Activated CD8-positive, alpha-beta memory T cell treated with anti-CD3 and anti-CD28 coated beads for 36 hours (primary cell): ENCODE measurements around the gene ESAM. TPM values are rescaled to one million over a fixed set of nuclear protein-coding genes. Genes with fewer than 3 reads are reported as not detected.
"Not testable (repeated sequence)": the region's sequence is repeated elsewhere in the genome, so short reads cannot be mapped to it uniquely, and the experiment has no call there.

Experiments
- CTCF ChIA-PET: fragments of 350-600 bp; sonication (Branson Sonifier 250); formaldehyde crosslinking; loops from one replicate; lab custom pipeline; 2021; ENCODE audit warnings: antibody characterized with exemption; lab: Charles Lee
- POLR2A ChIA-PET: fragments of 350-600 bp; sonication (Branson Sonifier 250); formaldehyde crosslinking; loops from one replicate; lab custom pipeline; 2021; ENCODE audit warnings: antibody characterized with exemption; lab: Charles Lee
- total RNA-seq, 2 experiments: library from RNA; stranded (reverse); gene quantifications; one replicate each; pipeline ENCODE4 v1.2.3, GENCODE V29; 2021

The ESAM gene
- total RNA-seq, 2 experiments from 2014 or later: 0.94 to 0.95 TPM

- POLR2A ChIA-PET: no interaction called here
- CTCF ChIA-PET: interaction anchor here (1.5 kb wide), 1 partner anchor 37 kb away, joined by 3 read pairs; no protein-coding TSS in a partner anchor
Observed at GRCh38 chr11:124783002-124783401, 20.9 kb upstream of the ESAM start.

GRCh38 chr11:124779568-124779967 lies 17.5 kb upstream of the ESAM start:
- ChIA-PET POLR2A (no interaction called here), CTCF (interaction anchor here (1.1 to 1.3 kb wide), 2 partner anchors 16 to 21 kb away, joined by 3 read pairs; no protein-coding TSS in a partner anchor)

- ChIA-PET CTCF (interaction anchor here (1.2 kb wide), 1 partner anchor 9 kb away, joined by 3 read pairs; no protein-coding TSS in a partner anchor), POLR2A (no interaction called here)
Observed at GRCh38 chr11:124778281-124778680, 16.2 kb upstream of the ESAM start.

GRCh38 chr11:124776865-124777645 lies 15.0 kb upstream of the ESAM start:
- CTCF ChIA-PET: no interaction called here
- POLR2A ChIA-PET: no interaction called here

GRCh38 chr11:124770959-124771358 lies 8.9 kb upstream of the ESAM start:
- CTCF ChIA-PET: interaction anchor here (1.3 to 1.9 kb wide), 2 partner anchors 8 to 27 kb away, joined by 3 to 10 read pairs; no protein-coding TSS in a partner anchor
- POLR2A ChIA-PET: not testable (repeated sequence)

GRCh38 chr11:124769806-124770774 lies 8.0 kb upstream of the ESAM start:
- ChIA-PET CTCF (interaction anchor here (0.9 to 1.3 kb wide), 3 partner anchors 26 to 36 kb away, joined by 3 to 4 read pairs (median 3); no protein-coding TSS in a partner anchor), POLR2A (no interaction called here)

- ChIA-PET POLR2A (no interaction called here), CTCF (no interaction called here)
Observed at GRCh38 chr11:124768914-124769313, 6.8 kb upstream of the ESAM start.

GRCh38 chr11:124766156-124766555 lies 4.1 kb upstream of the ESAM start:
- CTCF ChIA-PET: interaction anchor here (1.4 to 1.7 kb wide), 2 partner anchors 9 to 20 kb away, joined by 3 to 4 read pairs; no protein-coding TSS in a partner anchor
- POLR2A ChIA-PET: interaction anchor here (0.6 kb wide), 1 partner anchor 669 kb away, joined by 5 read pairs; no protein-coding TSS in a partner anchor

- ChIA-PET CTCF (interaction anchor here (0.6 to 5.2 kb wide), 25 partner anchors 9 to 1666 kb away, joined by 3 to 40 read pairs (median 4); partner anchors contain the start of genes MSANTD2, NRGN, SIAE and SPA17), POLR2A (interaction anchor here (1.3 kb wide), 1 partner anchor 90 kb away, joined by 4 read pairs; the partner anchor contains the start of genes SIAE and SPA17)
Observed at GRCh38 chr11:124763156-124763947, 1.3 kb upstream of the ESAM start.

- CTCF ChIA-PET: interaction anchor here (0.8 to 5.2 kb wide), 15 partner anchors 9 to 133 kb away, joined by 3 to 40 read pairs (median 5); partner anchors contain the start of genes MSANTD2, NRGN, SIAE and SPA17
- POLR2A ChIA-PET: interaction anchor here (1.3 kb wide), 1 partner anchor 89 kb away, joined by 4 read pairs; the partner anchor contains the start of genes SIAE and SPA17
Observed at GRCh38 chr11:124762624-124763155, 600 bp upstream of the ESAM start.

- ChIA-PET POLR2A (interaction anchor here (0.5 to 1.4 kb wide), 2 partner anchors 9 to 1708 kb away, joined by 3 to 4 read pairs; no protein-coding TSS in a partner anchor), CTCF (interaction anchor here (1.0 to 5.2 kb wide), 6 partner anchors 15 to 91 kb away, joined by 3 to 40 read pairs (median 4); no protein-coding TSS in a partner anchor)
Observed at GRCh38 chr11:124761301-124762104, 587 bp downstream of the ESAM start.

GRCh38 chr11:124760806-124761205 lies 1.3 kb downstream of the ESAM start:
- ChIA-PET POLR2A (interaction anchor here (0.5 to 1.4 kb wide), 2 partner anchors 8 to 1707 kb away, joined by 3 to 4 read pairs; no protein-coding TSS in a partner anchor), CTCF (interaction anchor here (1.0 to 5.2 kb wide), 5 partner anchors 14 to 91 kb away, joined by 3 to 40 read pairs (median 6); no protein-coding TSS in a partner anchor)

GRCh38 chr11:124760205-124760652 lies 1.9 kb downstream of the ESAM start:
- ChIA-PET POLR2A (interaction anchor here (1.4 kb wide), 1 partner anchor 8 kb away, joined by 4 read pairs; no protein-coding TSS in a partner anchor), CTCF (interaction anchor here (1.3 to 4.0 kb wide), 2 partner anchors 14 to 76 kb away, joined by 6 to 40 read pairs; no protein-coding TSS in a partner anchor)

- POLR2A ChIA-PET: no interaction called here
- CTCF ChIA-PET: interaction anchor here (2.3 to 2.5 kb wide), 2 partner anchors 13 to 20 kb away, joined by 7 to 9 read pairs; partner anchors contain the start of gene NRGN
Observed at GRCh38 chr11:124759266-124760204, 2.6 kb downstream of the ESAM start.
